NB4 (cell line): ENCODE results near the gene MRPL41.
A peak's percentile ranks its signal among the peaks of the same experiment; 100 is the strongest.

Experiments used
- DNase-seq: peaks from one replicate; pipeline ENCODE4 v3.0.0; 2010; ENCODE audit warnings: low read depth
- H3K4me3 ChIP-seq: one replicate; pipeline ENCODE4 v1.5.1; 2011; ENCODE audit warnings: mild to moderate bottlenecking, low read depth, low read length, moderate library complexity
- MYC ChIP-seq: IDR thresholded peaks from 2 replicates; pipeline ENCODE4 v1.6.1; 2011; ENCODE audit warnings: low read depth, low read length
- POLR2A ChIP-seq: IDR thresholded peaks from 2 replicates; pipeline ENCODE4 v1.6.1; 2011; ENCODE audit warnings: mild to moderate bottlenecking; ENCODE audit not compliant: insufficient read length; ENCODE audit errors: extremely low read depth
- TF ChIP-seq, protein P1 (sequence below): IDR thresholded peaks from 2 replicates; pipeline ENCODE4 v1.6.1; 2011; ENCODE audit warnings: low read depth, low read length
- TF ChIP-seq, protein P2 (sequence below): IDR thresholded peaks from one replicate; pipeline ENCODE4 v1.5.1; 2012; ENCODE audit warnings: low read depth, low read length

Gene MRPL41

GRCh38 chr9:137578518-137579258 lies 27.0 kb downstream of the MRPL41 start, which contains the start of gene DPH7:
DPH7 (minus strand) TSS chr9:137578925; CDS start chr9:137578777, 148 bp downstream.
- TF ChIP-seq, protein P1, sequence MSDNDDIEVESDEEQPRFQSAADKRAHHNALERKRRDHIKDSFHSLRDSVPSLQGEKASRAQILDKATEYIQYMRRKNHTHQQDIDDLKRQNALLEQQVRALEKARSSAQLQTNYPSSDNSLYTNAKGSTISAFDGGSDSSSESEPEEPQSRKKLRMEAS = peak; percentile 40
- TF ChIP-seq, protein P2, sequence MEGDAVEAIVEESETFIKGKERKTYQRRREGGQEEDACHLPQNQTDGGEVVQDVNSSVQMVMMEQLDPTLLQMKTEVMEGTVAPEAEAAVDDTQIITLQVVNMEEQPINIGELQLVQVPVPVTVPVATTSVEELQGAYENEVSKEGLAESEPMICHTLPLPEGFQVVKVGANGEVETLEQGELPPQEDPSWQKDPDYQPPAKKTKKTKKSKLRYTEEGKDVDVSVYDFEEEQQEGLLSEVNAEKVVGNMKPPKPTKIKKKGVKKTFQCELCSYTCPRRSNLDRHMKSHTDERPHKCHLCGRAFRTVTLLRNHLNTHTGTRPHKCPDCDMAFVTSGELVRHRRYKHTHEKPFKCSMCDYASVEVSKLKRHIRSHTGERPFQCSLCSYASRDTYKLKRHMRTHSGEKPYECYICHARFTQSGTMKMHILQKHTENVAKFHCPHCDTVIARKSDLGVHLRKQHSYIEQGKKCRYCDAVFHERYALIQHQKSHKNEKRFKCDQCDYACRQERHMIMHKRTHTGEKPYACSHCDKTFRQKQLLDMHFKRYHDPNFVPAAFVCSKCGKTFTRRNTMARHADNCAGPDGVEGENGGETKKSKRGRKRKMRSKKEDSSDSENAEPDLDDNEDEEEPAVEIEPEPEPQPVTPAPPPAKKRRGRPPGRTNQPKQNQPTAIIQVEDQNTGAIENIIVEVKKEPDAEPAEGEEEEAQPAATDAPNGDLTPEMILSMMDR = peak; percentile 86
- peak; percentile 80 for TF ChIP-seq MYC
- TF ChIP-seq POLR2A = peak; percentile 73
- peak within 1 kb of the TSS; percentile 77 for H3K4me3 ChIP-seq
- peak; percentile 94 for DNase-seq

GRCh38 chr9:137579259-137579604 lies 27.6 kb downstream of the MRPL41 start:
- DNase-seq = no peak
- TF ChIP-seq, protein P1 = no peak
- no peak overlapping the region for H3K4me3 ChIP-seq

- no peak for DNase-seq
- no peak for TF ChIP-seq MYC
- TF ChIP-seq, protein P2 = no peak
- TF ChIP-seq, protein P1 = no peak
- TF ChIP-seq POLR2A = no peak
- H3K4me3 ChIP-seq = no peak overlapping the region
These were observed 28.7 kb downstream of the MRPL41 start for GRCh38 chr9:137580209-137580953.

- no peak overlapping the region for H3K4me3 ChIP-seq
- TF ChIP-seq MYC (no peak), POLR2A (no peak)
- TF ChIP-seq, protein P2 = no peak
- TF ChIP-seq, protein P1 = no peak
- no peak for DNase-seq
These were observed 29.3 kb downstream of the MRPL41 start for GRCh38 chr9:137580954-137581322.

DNA sequence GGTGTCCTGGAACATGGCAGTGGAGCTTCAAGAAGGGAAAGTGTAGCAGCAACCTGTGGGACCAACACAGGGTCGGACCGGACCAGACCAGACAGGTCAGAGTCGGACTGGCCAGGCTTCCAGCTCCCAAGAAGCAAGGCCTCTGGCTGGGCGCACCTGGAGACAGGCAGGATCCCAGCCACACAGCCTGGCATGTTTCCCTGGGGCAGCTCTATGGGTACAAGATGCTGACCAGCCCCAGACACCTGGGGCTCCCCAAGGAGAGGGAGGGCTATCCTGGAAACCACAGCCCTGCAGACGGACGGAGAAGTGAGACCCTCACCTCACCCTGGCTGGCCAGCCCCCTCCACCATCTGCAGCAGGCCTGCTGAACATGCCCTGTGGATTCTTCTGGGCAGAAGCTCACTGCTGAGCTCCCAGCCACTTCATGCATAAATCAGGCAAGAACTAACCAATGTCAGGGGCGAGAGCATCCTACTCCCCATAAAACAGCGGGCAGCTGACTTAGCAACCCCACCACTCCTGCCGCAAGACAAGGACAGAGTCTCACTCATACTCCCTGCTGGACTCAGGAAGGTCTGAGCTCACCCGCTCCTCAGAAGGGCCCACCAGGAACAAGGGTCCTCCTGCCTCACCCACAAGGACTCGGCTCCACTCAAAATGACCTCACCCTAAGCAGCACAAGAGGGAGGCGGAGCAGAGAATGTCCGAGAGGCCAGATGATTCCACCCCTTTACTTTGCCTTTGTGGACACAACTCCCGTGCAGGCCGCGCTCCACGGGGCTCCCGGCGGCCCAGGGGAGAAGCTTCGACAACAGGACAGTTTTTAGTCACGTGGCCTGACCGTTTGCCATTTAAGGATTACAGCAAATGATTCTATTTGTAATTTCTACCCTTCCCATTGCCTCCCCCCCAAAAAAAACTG lies 29.9 kb downstream of the MRPL41 start:
- no peak overlapping the region for H3K4me3 ChIP-seq
- TF ChIP-seq MYC (no peak), POLR2A (no peak)
- TF ChIP-seq, protein P1 = no peak
- DNase-seq = no peak

- peak; percentile 59 for DNase-seq
- H3K4me3 ChIP-seq = no peak overlapping the region
- TF ChIP-seq MYC (no peak), POLR2A (no peak)
- TF ChIP-seq, protein P2 = peak; percentile 38
These were observed 30.7 kb downstream of the MRPL41 start for GRCh38 chr9:137582286-137582860.
